Muscle of back (tissue), 11 donors: ENCODE data around the gene HMGCR. TPM values are rescaled to one million over a fixed set of nuclear protein-coding genes. Genes with fewer than 3 reads are reported as not detected.

Source experiments
- DNase-seq, 3 donors: peaks; one replicate each; pipeline versions ENCODE4 v3.0.0 to v3.0.0-alpha.2; 2013
- polyA plus RNA-seq, 10 donors: library from polyadenylated mRNA; unstranded; fragments of 120-200 nt; gene quantifications; one replicate each; pipeline ENCODE4 v1.2.1, GENCODE V29; 2013; ENCODE audit not compliant: insufficient read length in 10 of 10

Gene HMGCR
- polyA plus RNA-seq, 10 donors, result 19.9 to 50.7 (median 29.7) TPM

DNA sequence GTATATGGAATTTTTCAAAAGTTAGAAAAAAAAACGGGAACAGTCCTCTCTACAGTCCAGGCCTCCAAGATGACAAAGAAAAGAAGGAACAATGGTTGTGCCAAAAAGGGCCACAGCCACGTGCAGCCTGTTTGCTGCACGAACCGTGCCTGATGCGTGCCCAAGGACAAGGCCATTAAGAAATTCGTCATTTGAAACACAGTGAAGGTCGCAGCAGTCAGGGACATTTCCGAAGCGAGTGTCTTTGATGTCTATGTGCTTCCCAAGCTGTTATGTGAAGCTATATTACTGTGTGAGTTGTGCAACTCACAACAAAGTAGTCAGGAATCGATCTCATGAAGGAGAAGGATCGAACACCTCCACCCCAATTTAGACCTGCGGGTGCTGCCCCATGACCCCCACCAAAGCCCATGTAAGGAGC is 37.4 kb downstream of the HMGCR start:
- DNase-seq, result no peak

DNA sequence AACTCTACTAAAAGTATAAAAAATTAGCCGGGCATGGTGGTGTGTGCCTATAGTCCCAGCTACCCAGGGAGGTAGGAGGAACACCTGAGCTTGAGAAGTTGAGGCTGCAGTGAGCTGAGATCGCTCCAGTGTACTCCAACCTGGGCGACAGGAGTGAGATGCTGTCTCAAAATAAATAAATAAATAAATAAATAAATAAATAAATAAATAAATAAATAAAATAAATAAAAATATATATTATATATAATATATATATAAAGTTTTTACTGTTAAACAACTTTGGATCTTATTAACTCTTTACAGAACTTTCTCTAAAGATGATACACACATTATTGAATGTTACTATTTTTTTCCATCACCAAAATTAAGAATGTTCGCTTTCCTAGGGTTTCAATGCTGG is 38.4 kb downstream of the HMGCR start:
- no peak for DNase-seq

DNA sequence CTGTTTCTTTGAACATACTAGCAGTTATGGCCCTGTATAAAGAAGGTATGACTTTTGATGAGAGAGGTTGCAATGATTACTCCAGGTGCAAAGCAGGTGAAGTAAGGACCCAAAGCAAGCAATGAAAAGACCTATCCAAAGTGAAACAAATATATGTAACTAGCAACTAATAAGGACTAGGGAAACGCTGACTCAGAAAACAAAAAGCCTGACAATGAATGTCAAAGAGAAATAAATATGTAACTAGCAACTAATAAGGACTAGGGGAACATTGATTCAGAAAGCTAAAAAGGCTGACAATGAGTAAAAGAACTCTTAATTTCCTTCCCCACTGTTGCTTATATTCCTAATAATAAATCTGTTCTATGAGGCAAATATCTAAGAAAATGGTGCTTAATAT is 43.1 kb downstream of the HMGCR start:
- DNase-seq, result no peak

DNA sequence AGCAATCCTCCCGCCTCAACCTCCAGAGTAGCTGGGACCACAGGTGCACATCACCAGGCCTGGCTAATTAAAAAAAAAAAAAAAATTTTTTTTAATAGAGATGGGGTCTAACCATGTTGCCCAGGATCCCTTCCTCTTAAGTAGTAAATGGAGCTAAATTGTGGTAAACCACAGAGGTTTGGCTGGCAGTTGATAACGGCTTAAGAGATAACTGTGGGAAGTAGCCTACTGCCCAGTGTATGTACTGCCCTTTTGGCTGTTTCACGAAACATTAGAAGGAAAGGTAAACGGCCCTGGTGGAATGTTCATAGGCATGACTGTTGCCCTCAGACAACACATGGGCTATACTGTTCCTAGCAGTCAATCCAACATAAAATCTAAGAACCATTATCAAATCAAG is 44.4 kb downstream of the HMGCR start:
- no peak for DNase-seq

DNA sequence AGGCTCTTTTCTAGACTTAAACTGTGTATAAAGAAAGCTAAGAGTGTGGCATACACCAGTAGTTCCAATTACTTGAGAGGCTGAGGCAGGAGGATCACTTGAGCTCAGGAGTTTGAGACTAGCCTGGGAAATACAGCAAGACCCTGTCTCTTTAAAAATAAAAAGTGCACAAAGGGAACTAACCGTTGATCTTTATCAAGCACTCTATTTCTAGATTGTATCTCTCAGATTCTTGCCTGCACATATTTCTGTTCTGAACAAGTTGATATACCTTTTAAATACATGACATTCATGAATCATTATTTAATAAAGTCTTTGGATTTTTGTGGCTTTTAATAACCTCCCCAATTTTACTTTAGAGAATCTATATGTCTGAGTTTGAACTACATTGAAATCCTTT is 47.2 kb downstream of the HMGCR start:
- DNase-seq, result no peak

DNA sequence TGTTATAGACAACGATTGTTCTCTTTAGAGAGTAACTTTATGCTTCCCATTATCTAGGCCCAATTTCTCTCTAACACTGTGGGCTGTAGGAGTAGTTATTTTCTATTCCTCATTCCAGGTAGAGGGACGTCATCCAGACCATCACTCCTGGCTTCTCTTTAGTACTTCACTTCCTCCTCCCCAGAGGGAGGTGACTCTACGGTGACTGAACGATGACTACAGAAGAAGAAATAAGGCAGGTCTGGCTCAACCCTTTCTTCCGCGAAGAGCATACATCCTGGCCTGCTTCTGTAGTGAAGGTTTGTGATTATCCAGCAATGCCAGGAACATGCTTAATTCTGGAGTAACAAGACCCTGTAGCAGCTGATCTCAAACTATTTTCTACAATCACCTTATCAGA is 50.8 kb downstream of the HMGCR start:
- no peak for DNase-seq

DNA sequence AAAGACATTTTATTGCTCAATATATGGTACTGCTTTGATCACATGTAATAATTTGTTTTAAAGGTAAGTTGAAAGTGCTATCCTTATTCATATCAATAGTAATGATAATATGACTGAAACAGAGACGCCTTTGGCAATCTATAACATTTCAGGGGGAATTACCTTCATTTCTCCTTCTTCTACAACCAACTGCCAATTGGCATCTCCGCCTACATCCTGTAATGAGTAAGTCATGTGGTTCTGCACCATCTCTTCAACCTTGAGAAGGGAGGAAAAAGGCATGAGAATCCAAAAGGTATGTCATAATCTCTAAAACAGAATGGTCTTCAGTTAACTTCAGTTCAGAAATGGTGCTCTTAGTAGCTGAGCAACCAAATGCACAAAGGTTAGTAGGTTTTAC is 52.4 kb downstream of the HMGCR start:
- no peak for DNase-seq

DNA sequence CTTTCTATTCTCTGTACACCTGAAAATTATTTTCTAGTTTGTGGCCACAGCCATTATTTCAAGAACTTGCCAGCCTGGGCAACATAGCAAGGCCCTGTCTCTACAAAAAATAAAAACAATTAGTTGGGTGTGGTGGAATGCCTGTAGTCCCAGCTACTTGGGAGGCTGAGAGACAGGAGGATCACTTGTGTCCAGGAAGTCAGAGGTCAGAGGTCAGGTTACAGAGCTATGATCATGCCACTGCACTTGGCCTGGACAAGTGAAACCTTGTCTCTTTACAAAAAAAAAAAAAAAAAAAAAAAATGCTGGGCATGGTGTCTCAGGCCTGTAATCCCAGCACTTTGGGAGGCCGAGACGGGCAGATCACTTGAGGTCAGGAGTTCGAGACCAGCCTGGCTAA is 58.3 kb downstream of the HMGCR start:
- no peak for DNase-seq

DNA sequence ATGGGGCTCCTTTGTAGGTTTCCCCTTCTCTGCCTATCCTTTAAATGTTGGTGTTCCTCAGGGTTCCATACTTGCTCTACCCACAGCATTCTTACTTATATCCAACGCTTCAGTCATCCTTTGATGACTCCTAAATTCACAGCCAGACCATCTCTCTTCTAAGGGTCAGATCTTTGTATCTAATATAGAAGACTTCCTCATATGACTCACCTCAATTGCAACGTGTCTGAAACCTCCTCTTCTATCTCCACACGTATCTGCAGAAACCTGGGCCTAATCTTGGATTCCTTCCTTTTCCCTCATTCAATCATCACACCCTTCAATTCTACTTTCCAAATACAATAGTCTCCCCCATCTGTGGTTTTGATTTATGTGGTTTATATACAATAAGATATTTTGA is 68.3 kb downstream of the HMGCR start:
- DNase-seq, result no peak

Other genes starting within 250 kb of the HMGCR start
- under 1 TPM; 0.08 to 0.32 (median 0.17) TPM for gene ANKRD31, start 100.3 kb upstream of the HMGCR start, polyA plus RNA-seq
- gene CERT1, start 174.4 kb downstream of the HMGCR start, polyA plus RNA-seq, result 10 to 100 TPM; 32.0 to 47.4 (median 35.4) TPM
- 10 to 100 TPM; 15.3 to 31.7 (median 24.1) TPM for gene POLK, start 174.7 kb downstream of the HMGCR start, polyA plus RNA-seq